NCI-H2107 (cell line): ENCODE data around the gene RTBDN.
A peak's percentile ranks its signal among the peaks of the same experiment; 100 is the strongest.

Source experiments
- DNase-seq: peaks from one replicate; lab custom pipeline; 2025; lab: John Stamatoyannopoulos, UW

Gene RTBDN

GRCh38 chr19:12779162-12779993 lies 55.0 kb downstream of the RTBDN start:
- DNase-seq = no peak

- DNase-seq = no peak
Observed at GRCh38 chr19:12778905-12779161, 55.5 kb downstream of the RTBDN start.

- DNase-seq = peak; percentile 79
Observed at GRCh38 chr19:12778017-12778904, 56.1 kb downstream of the RTBDN start.

GRCh38 chr19:12777217-12778016 lies 57.0 kb downstream of the RTBDN start:
- peak; percentile 71 for DNase-seq
